NCI-H748 treated with DMSO at 0.1 percent for 48 hours (cell line): ENCODE data around the gene FXYD1.
A peak's percentile ranks its signal among the peaks of the same experiment; 100 is the strongest.

Experiments
- DNase-seq: peaks from one replicate; lab custom pipeline; 2025; lab: John Stamatoyannopoulos, UW

The FXYD1 gene

DNA sequence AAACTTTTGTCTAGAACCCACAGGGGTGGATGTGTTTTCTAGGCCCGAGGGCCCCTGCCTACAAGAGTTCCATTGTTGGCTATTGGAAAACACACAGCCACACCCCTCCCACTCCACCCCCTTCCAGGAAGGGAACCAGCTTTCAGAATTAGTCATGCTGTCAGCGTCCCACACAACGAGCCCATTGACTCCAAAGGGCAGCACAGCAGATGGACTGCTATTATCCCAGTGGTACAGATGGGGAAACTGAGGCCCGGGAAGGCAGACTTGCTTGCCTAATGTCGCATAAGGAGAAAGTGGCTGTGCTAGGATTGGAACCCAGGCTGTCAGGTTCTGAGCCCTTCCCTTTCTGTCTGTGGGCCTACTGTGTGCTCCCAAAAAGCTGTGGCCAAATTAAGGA, 31.1 kb upstream of the FXYD1 start:
- DNase-seq: no peak

GRCh38 chr19:35108730-35109129, 29.9 kb upstream of the FXYD1 start:
- no peak for DNase-seq

GRCh38 chr19:35109395-35110112, 29.1 kb upstream of the FXYD1 start:
- DNase-seq: no peak

DNA sequence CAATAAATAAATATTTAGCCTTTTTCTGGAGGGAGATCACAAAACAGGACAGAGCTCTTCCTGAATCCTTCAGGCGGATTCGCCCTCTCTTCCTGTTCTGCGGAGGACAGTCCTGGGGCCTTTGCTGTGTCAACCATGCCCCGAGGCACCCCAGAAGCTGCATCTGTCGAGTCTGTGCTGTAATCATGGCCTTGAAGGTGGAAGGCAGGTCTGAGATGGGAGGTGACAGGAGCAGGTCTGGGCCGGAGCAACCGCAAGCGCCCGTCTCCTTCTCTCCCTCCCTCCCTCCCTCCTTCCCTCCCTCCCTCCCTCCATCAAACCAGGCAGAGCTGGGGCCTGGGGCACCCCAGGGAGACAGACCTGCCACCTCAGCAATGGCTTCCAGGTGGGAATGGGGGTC, 27.6 kb upstream of the FXYD1 start:
- DNase-seq: no peak

DNA sequence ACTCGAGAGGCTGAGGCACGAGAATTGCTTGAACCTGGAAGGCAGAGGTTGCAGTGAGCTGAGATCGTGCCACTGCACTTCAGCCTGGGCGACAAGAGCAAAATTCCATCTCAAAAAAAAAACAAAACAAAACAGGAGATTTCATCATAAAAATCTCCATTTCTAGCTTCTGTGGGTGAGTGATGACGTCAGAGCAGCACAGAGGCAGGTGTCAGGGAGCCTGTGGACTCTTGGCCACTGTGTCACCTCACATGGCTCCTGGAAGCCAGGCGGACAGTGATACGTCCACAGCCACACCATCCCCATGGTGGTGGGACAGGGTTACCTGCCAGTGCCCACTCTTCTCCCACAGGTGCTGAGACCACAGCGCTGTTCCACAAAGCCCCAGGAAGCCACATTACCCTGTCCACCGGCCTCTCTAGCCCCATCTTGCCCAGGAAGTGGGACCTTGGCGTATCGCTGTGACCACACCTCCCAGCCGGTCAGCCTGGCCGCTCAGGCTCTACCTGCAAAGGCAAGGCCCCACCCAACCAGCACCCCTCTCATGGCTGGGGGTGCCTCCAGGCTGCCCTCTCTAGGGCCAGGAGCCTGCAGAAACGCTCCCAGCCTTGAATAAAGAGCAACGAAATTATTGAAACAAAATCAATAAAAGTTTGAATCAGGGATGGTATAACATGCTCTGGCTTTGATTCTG, 25.5 kb upstream of the FXYD1 start:
- DNase-seq: no peak

- peak; percentile 59 for DNase-seq
These were observed 24.1 kb upstream of the FXYD1 start for GRCh38 chr19:35114353-35115176.

DNA sequence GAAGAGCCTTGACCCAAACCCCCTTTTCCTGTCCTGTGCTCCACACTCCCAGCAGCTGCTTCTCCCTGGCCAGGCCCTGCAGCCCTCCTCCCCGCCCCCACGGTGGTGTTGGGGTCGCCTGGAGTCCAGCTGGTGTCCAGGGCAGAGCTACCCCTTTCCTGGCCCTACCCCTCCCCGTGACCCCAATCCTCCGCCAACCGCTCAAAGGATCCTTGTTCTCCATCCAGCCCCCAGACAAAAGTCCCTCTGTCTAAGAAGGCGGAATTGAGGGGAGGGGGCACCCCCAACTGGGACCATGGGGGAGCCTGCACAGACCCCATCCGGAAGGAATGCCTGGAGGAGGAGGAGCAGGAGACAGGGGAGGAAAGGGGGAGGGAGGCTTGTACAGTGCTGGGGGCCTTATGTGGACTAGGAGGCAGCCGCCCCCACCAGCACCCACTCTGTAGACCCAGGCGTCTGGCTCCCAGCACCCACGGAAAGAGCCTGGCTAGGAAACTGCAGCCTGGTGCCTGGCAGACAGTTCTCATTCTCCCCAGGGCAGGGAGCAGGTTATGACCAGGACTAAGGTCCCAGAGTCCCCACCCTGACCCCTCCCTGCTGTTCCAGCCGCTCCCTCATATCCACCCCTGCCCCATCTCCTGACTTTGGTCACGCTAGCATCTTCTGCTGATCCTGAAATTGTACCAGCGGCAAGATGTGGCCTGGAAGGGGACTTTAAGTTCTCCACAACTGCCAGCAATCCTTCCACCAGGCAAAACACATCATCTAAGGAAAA, 23.3 kb upstream of the FXYD1 start, which contains the start of gene FXYD3:
Gene FXYD3 (plus strand): TSS at position 647 of the 775 bp plus-strand sequence. CDS start 3,554 bp downstream, outside the sequence.
- no peak for DNase-seq

- DNase-seq: peak; percentile 77
These were observed 22.4 kb upstream of the FXYD1 start for GRCh38 chr19:35116072-35116801.

DNA sequence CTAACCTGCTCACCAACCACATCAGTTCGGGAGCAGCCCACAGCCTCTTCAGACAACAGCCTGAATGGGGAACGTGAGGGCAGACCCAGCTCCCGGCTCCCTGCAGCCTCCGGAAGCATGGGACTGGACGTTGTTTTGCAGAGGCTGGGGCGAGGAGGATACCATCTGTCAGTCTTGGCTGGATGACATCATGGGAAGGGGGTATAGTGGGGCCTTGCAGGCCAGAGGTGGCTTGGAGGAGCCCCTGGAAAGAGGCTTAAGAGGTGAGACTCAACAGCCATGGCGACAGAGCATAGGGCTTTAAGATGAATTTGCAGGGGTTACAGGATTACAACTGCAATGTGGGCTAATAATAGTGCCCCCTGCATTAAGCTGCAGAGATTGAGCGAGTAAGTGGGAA, 21.5 kb upstream of the FXYD1 start:
- no peak for DNase-seq

GRCh38 chr19:35117799-35118198, 20.8 kb upstream of the FXYD1 start:
- DNase-seq: no peak

GRCh38 chr19:35118268-35119020, 20.2 kb upstream of the FXYD1 start:
- DNase-seq: no peak

DNA sequence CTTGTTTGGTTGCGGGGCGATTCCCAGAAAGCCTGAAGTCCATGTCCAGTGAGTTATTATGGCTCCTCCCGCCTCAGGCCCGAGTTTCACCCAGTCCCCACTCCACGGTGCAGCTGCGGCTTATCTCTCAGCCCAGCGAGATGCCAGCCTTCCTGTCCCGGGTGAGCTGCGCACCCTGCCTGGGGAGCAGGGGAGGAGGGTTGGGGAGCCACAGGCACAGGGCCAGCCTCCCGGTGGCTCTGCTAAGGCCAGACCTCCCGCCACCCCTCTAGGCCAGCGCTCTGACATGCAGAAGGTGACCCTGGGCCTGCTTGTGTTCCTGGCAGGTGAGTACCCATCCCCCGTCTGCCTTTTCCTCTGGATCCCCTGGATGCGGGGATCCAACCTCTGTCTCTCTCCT, 19.5 kb upstream of the FXYD1 start:
- no peak for DNase-seq

- no peak for DNase-seq
These were observed 19.0 kb upstream of the FXYD1 start for GRCh38 chr19:35119578-35120155.

DNA sequence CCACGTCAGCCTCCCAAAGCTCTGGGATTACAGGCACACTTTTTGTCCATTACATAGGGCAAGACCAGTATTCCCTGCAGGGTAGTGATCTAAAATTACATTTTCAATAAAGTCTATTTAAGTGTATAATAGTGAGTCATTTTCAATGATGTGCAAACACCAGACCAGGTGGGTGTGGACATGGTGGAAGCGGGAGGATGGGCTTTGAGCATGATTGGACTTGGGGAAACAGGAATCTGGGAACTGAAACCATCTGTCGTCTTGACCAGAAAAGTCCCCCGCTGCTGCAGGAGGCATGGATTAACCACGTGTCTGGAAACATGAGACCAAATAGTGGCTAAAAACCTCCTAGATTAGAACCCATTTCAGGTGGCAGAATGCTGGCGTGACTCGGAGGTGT, 18.1 kb upstream of the FXYD1 start:
- DNase-seq: peak; percentile 93

- DNase-seq: no peak
These were observed 17.7 kb upstream of the FXYD1 start for GRCh38 chr19:35120898-35121297.

- no peak for DNase-seq
These were observed 15.7 kb upstream of the FXYD1 start for GRCh38 chr19:35122687-35123551.

DNA sequence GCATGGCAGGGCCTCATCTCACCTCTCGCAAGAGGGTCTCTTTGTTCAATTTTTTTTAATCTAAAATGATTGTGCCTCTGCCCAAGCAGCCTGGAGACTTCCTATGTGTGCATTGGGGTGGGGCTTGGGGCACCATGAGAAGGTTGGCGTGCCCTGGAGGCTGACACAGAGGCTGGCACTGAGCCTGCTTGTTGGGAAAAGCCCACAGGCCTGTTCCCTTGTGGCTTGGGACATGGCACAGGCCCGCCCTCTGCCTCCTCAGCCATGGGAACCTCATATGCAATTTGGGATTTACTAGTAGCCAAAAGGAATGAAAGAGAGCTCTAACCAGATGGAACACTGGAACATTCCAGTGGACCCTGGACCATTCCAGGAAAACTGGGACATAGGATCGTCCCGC, 15.1 kb upstream of the FXYD1 start:
- no peak for DNase-seq

DNA sequence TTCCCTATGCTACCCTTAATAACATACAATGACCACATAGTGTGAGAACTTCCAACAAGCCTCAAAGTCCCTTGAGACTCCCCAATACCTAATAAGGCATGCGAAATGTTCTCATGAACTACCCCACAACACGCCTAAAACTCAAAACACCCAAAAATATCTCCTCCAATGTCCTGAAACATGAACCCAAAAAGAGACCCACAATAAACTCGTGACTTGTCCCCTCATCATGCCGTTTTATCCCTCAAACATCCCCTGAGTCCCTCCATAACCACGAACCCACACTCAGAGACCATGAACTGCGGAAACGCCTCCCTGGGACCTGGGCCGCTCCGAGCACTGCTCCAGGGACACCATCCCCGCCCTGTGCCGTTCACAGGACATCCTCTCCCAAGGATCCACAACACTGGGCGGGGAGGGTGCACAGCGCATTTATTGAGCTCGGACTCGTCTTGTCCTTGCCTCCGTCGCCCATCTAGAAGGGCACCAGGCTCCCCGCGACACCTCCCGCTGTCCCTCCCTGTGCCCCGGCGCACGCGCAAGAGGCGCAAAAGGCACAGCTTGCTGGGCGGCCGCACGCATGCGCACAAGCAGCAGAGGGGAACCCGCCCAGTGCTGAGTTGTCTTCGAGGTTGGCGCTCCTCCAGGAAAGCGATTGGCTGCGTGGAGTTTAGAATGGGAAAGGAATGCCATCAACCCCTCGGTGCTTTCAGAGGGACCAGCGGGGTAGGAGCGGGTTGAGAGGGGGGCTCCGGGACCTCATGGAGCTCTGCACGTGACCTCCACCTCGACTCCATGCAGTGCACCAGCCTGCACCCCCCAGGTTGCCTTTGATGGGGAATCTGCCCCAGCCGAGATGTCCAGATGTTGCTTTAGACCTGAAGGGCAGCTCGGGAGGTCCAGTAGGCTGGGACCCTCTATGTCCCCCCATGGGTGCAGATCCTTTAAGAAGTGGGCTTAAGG, 14.2 kb upstream of the FXYD1 start:
- peak; percentile 86 for DNase-seq
